Keratinocyte (primary cell): Measurements from ENCODE around the gene RAB44.

Source experiments
- EZH2 ChIP-seq: IDR thresholded peaks from one replicate; pipeline ENCODE4 v1.6.1; 2012; ENCODE audit warnings: inconsistent platforms, mild to moderate bottlenecking, low read length, moderate library complexity
- TF ChIP-seq, protein P1 (sequence below), 3 experiments: IDR thresholded peaks in 1 of 3; conservative IDR thresholded peaks in 1 of 3; optimal IDR thresholded peaks in 1 of 3; 2 replicates in 2 of 3; 3 replicates in 1 of 3; pipeline versions ENCODE3 to v1.5.1; 2011; ENCODE audit warnings: low read length in 3 of 3, mild to moderate bottlenecking in 3 of 3, moderate library complexity in 2 of 3, control low read depth in 1 of 3, inconsistent platforms in 1 of 3; ENCODE audit not compliant: insufficient read depth in 2 of 3; ENCODE audit errors: extremely low read depth in 1 of 3

DNA sequence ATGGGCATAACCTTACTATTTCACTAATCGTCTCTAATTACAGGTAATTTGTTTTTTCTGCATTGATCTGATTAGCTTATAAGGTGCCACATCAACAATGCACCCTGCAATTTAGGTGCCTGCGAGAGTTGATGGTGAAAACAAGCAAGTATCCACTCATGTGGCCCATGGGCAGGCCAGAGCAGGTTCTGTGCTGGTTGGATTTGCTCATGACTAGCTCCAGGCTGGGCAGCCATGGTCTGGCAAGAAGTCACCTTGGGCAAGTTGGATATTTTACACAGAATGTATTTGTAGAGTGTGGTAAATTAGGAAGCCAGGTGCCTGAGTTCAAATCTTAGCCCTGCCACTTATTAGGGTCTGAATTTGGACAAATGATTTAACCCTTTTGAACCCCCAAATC is 25.3 kb downstream of the RAB44 start:
- TF ChIP-seq, protein P1, sequence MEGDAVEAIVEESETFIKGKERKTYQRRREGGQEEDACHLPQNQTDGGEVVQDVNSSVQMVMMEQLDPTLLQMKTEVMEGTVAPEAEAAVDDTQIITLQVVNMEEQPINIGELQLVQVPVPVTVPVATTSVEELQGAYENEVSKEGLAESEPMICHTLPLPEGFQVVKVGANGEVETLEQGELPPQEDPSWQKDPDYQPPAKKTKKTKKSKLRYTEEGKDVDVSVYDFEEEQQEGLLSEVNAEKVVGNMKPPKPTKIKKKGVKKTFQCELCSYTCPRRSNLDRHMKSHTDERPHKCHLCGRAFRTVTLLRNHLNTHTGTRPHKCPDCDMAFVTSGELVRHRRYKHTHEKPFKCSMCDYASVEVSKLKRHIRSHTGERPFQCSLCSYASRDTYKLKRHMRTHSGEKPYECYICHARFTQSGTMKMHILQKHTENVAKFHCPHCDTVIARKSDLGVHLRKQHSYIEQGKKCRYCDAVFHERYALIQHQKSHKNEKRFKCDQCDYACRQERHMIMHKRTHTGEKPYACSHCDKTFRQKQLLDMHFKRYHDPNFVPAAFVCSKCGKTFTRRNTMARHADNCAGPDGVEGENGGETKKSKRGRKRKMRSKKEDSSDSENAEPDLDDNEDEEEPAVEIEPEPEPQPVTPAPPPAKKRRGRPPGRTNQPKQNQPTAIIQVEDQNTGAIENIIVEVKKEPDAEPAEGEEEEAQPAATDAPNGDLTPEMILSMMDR (optimal IDR thresholded peaks at IDR 0.05 in 1 of 3, IDR thresholded peaks at IDR 0.05 in 1 of 3, conservative IDR thresholded peaks at IDR 0.05 in 1 of 3; ENCODE audit: extremely low read depth in 1 of 3, insufficient read depth in 2 of 3, low read length in 3 of 3) = no peak
- TF ChIP-seq EZH2 = no peak
